Measurements from ENCODE around the gene TGFBR3.
A peak's percentile ranks its signal among the peaks of the same experiment; 100 is the strongest.

TGFBR3 gene

DNA sequence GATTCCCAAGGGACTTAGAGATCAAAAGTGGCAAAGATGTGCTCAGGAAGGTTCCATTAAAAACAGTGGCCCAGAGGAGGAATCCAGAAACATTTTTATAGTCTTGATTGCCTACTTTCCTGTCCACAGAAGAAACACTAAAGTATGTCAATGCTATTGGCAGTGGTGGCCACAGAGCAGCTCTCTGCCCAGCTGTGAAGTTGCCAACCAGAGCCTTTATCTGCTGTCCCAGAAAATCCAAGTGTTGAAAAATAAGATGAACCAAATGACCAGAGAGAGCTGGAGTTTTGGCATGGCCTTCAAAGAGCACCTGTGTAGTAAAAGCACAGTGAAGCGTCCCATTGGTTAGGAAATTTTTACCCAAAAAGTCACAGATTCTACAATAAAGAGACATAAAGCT lies 181.2 kb downstream of the TGFBR3 start:
- no peak for DNase-seq

DNA sequence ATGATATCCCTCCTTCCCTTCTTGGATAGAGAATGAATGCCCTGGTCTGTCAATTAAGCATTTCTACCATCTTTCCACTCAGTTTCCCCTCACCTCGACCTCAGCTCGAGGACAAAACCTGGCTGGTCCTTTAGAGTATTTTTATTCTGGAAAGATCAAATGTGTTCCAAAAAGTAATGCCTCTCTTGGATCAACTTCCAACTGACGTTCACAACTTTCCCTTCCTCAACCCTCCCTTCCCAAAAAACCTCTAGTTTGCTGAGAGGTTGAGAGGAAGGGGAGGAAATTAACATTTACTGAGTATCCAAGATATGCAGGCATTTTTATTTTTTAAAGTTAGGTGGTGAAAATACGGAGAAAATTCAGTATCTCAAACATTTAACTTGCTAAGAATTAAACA lies 182.9 kb downstream of the TGFBR3 start:
- DNase-seq: no peak

DNA sequence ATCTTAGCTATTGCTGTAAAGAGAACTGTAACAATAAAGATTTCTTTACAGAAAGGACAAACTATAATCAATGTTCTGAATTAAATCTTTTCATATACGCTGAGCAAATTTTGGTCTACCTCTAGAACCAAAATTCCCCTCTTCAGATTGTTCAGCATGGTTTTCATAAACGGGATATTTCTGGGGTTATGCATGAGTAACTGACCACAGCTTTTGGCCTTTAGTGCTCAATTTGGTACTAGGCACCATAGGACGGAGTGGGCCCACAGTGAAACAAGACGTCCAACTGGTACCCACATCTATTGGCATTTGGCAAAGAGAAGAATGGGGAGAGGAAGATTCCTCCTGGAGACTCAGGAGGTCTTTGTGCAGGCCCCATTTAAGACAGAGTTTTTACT lies 184.5 kb downstream of the TGFBR3 start:
- no peak for DNase-seq

DNA sequence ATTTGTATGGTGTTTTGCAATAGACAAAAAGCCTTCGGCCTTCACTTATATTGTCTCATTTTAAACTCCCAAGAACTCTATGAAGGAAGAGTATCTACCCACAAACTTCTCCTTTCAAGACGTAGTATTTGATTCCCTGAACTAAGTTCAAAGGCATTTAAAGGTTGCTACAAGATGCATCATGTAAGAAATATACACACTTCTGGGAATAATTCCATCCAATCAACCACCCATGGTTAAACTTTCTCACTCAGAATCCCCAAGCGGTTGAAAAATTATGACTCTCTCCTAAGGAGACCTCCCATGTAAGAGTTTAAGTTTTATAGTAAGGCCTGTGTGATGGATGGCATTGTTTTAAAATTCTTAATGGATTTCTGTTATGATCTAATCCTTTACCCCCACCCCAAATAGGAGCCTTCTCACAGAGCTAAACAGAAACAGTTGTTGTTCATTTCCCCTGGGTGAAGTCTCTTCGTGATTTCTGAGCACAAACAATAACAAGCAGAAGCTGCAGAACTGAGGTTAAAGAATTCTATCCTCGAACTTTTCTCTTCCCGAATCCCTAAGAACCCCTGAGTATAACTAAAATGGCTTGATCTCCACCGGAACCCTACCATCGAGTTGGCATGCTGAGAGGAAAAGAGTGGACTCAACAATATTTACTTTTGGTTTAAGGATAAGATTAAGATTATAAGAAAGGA lies 185.0 kb downstream of the TGFBR3 start:
- DNase-seq: no peak

DNA sequence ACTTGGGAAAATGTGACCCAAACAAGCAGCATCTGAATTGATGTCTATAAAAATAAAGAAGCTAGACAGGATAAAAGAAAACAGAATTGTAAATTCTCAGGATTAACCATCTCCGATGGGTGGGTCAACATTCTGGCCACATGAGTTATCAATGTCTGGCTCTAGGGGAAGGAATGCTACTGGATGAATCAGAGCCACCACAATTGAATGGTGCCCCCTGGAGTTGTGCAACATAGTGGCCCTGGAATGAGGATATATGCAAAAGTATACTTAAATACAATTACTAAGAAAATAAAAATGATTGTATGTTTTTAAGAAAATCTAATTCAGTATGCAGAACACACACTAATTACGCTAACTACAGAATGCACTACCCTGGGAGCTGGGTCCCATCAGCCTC lies 185.6 kb downstream of the TGFBR3 start:
- DNase-seq: no peak

DNA sequence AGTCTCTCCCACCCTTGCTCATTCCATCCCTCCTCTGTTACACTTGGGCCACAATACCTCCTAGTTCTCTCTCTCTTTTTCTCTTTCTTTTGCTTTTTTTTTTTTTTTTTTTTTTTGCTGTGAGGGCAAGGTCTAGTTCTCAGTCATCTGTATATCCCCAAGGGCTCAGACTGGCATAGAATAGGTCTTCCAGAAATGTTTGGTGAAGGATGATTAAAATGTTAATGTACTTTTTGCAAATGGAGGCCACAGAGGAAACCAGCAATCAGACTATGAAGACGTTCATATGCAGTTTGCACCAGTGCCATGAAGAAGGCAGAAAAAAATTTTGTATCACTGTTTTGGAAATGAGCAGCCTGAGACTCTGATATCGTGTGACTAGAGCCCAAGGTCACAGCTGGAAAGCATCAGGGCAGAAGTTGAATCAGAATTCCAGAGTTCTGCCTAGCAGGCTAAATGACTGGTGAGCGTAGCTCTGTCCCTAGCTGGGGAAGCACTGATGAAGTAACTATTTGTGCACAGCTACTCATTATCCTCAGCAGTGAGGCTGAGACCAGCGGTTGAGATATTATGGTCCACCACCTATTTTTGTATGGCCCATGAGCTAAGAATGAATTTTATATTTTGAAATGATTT lies 186.5 kb downstream of the TGFBR3 start:
- no peak for DNase-seq

DNA sequence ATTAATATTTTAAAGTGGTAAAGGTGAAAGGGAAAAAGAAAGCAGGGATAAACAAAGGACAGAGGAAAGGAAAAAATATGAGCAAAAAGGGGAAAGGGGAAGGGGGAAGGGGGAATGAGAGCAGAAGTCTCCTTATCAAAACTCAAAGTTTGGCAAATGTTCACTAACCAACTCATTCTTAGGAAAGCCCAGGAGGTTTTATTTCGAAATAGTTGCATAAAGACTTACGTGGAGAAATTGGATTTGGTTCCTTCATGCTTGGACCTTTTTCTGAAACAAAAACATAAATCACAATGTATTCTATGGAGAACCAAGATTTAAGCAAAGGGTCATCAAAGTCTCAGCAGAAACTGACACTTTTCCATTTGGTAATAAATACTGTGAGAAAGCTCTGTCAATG lies 188.1 kb downstream of the TGFBR3 start:
- no peak for DNase-seq

DNA sequence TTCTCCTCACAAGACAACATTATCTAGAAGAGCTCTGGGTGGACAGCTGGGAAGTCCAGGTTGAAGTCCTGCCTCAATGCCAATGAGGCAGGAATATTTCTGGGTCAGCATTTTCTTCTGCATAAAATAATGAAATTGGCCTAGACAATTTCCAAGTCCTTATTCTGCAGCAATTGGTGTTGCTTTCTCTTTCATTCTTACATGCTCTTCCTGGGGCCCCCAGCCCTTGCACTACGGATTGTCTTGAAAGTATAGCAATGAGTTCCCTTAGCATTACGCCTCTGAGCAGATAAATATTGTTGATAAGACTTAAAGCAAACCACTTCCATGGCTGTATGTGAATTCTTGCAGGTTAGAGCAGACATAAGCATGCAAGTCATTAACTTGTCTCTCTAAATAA lies 188.5 kb downstream of the TGFBR3 start:
- DNase-seq: no peak

DNA sequence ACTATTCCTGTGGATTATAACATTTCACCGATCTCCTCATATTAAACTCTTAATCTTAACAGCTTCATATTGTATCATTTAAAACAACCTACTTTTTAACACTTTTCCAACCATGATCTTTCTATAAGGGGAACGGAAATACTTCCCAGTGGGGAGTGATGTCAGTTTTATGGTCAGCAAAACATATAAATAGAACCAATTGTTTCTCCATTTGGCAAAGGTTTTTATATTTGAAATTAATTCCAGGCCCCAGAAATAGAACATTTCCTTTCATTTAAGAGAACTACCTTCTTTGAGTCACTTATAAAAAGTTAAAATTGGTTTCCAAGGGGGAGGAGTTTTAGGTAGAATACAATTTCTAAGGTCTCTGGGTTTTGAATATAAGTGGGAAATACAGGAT lies 189.6 kb downstream of the TGFBR3 start:
- no peak for DNase-seq

DNA sequence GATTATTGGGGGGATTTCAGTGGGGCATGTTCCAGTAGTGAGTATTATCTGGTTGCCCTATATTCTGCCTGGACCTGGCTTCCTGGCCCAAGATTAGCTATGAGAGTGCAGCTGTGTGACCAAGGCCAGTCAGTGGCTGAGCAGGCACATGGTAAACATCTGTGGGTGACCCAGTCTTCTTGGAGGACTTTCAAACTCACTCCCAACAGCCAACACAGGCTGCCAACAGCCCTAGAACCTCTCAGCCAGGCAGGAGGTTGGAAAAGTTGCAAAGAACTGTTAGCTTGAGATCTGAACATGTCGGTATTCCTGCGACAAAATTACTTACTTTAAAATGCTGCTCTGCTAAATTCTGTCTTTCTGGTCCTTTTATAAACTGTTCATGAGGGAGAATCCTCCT lies 192.4 kb downstream of the TGFBR3 start:
- DNase-seq: no peak

DNA sequence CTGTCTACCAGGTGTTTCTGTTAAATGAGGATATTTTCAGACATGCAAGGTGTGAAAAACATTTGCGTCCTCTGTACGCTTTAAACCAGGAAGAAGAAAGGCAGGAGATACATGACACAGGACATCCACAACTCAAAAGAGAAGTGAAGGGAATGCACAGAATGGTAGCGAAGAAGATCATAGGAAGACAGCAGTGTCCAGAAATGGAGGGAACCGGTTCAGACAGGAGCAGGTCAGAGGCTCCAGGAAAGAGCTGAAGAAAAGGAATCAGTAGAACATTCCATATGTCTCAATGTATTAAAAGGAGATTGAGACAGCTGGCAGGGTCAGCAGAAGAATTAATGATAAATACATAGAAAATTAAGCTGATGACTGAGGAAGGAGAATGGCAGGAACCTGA lies 194.4 kb downstream of the TGFBR3 start:
- DNase-seq: no peak

DNA sequence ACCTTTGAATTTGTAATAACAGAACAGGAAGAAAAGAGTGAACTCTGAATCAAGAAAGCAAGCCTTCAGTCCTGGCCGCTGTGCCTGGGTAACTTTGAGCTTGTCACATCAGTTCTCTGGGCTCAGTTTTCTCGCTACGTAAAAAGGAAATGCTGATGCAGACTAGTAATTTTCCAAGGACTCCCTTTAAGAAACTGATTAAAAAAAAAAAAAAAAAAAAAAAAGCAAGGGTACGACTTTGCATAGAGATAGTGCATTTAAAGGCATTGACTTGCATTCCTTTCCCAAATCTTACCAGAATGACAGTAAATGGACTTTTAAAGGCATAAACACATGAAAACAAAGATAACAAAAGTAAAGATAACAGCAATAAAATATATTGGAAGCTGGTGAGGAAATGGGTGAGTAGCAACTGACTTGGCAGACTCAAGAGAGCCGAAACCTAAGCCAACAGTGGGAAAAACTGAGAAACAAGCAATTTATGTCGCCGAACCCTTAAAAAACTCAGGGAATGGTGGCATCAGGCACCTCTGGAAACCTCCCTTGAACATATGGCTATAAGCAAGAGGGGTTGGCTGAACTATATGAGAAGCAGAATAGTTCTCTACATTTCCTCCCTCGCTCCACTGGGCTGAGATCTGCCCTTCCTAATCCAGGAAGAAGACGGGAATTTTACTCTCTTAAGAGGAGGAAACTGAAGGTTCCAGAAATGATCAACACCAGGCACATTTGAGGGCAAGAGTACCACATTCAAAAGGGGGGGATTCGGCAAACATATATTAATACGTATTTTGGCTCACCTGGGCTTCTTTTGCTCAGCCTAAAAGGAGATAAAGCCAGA lies 196.1 kb downstream of the TGFBR3 start:
- no peak for DNase-seq

DNA sequence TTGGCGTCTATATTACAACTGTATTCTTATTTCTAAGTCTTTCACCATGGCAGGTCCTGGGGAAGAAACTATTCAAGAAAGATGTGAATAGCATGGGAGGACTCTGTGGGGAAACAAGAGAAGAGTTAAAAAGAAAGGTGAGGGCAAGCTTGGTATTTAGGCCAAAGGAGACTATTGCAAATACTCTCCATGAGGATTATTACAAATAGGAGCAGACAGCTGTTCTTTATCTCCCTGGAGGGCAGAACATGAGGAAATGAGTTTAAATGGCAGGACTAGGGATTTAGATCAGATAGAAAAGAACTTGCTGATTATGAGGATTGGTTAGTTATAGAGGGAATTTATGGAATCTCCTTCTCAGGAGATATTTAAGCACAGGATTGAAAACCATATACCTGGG lies 198.5 kb downstream of the TGFBR3 start:
- no peak for DNase-seq

DNA sequence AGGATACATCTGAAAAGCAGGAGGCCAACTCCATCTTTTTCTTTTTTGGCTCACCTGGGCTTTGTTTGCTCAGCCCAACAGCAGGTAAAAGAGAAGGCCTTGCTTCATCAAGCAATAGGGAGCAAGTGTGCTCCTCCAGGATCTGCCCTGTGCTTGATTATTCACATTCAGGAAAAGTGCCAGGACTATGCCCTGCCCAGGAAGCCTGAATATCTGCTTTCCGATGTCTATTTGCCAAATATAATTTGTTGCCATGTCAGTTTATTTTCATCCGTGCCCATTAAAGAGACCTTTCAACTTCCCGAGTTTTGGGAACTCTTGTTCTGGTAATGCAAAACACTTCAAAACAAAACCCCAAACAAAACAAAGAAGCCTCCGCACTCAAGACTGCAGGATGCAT lies 200.0 kb downstream of the TGFBR3 start:
- peak; percentile 56 for DNase-seq

DNA sequence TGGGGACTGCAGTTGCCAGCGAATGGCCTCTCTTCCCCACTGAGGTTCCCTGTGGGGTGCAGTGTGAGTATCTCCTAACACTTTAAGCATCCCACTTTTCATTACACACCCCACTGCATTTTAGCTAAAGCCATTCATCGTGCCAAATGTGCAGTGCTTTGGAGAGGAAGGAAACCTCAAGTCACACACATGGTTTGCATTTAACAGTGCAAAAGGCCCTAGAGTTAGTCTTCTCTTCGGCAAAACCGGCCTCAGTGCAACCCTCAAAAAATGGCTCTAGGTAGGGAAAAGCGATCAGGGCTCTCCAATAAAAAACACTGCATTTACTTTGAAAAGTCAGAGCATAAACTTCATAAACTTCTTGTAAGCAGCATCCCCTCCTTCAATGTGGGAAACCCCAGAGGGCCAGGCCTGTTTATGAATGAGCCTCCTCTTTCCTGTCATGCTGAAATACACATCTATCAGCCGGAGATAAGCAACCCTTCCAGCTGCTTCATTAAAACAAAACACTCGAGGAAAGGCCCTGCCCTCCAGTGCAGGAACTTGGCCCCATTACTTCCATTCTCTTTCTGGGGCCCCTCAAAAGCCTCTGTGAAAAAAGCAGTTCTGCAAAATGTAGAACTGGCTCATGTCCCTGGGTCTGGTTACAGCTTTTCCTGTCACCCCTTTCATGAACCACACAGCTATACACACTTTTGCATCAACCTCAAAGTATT lies 201.3 kb downstream of the TGFBR3 start:
- no peak for DNase-seq

DNA sequence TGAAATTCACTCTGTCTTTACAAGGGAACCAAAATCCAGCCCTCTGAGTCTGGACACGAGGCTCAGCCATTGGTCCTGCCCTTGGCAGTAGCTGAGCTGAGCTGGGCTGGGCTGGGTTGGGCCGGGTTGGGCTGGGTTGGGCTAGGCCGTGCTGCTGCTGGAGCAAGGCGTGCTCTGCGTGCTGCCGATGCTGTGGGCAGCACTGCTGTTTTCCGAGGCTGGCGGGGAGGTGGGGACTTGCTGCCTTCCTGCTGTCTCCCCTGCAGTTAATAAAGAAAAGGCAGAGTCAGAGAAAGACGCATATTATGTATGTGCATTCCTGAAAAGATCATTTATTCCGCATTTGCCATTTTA lies 202.4 kb downstream of the TGFBR3 start:
- DNase-seq: no peak

DNA sequence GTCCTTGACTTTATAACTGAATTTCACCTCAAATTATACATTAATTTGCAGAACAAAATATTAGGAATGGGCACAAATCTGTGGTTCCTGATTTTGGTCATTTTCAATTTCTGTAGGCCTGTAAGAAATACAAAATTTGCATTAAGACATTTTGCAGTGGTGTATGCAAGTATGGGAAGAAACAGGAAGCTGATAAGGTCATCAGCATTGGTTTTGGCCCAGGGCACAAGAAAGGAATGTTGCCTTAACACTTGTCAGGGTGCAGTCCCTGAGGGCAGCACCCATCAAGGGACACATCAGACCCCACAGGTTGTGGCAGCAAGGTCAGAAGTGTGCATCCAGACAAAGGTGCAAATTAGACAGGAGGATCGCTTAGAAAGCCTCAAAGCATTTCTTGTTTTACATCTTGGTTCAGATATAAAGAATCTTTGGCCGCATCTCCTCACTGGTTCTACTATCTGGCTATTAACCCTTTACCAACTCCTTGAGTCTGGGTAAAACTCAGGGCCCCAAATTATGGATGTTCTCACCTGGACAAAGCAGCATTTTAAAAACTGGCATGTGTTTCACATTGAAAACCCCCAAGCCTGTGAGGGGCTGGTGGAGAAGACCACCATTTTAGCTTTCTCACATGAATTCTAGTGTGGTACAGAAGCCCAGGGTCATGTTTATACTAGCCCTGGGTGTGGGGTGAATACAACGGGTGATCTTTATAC lies 202.9 kb downstream of the TGFBR3 start:
- DNase-seq: no peak

DNA sequence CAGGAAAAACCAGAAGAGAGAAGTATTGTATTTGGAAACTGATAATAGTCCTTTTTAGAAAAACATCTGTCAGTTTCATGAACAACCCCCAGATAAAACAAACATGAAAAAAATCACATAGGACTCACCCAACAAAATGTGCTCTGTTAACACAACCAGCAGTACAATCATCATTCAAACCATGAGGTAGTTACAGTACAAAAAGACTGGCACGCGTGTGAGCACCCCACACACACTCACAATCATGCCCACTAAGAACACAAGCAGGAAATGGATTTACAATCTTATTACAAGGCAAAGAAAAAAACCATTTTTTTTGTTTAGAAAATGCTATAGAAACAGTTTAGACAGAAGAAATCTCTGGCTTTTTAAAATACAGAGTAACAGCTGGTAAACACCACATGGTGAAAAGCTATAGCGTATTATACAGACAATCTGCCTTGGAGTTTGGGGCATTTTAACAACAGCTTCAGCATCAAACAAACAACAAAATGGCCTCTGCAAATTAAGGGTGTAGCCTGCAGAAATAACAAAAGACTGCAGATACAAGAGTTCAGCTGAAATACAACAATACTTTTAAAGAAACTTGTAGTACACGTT lies 205.3 kb downstream of the TGFBR3 start:
- no peak for DNase-seq

DNA sequence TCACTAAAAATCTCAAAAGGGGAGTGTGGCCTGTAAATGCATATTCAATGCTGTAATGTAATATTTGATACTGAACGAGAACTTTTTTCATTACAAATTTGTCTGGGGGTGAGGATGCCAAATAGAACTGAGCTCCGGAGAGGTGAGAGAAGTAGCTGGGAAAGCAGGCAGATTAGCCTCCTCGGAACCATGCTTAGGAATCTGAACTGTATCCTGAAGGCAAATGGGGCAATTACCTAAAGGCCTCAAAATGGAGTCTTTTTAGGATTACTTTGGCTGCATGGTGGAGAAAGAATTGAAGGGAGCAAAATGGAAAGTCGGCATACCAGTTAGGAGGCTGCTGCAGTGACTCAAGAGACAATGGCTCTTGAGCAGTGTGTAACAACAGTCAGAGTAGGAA lies 206.5 kb downstream of the TGFBR3 start:
- DNase-seq: no peak

DNA sequence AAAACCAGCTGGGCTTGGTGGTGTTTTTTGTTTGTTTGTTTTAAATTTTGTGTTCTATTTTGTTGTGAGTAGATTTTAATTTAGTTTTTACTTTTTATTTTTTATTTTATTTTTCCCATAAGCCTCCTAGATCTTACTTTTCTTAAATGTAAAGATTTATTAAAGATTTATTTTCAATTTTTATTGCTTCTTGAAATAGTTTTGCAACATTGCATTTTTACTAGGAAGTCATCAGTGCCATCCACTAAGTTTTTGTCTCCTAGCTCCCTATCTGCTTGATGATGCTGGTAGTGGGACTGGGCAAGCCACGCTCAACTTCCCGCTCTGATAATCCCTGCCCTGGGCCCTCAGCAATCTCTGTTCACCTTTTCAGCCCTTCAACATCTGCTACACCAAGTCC lies 209.9 kb downstream of the TGFBR3 start:
- no peak for DNase-seq

DNA sequence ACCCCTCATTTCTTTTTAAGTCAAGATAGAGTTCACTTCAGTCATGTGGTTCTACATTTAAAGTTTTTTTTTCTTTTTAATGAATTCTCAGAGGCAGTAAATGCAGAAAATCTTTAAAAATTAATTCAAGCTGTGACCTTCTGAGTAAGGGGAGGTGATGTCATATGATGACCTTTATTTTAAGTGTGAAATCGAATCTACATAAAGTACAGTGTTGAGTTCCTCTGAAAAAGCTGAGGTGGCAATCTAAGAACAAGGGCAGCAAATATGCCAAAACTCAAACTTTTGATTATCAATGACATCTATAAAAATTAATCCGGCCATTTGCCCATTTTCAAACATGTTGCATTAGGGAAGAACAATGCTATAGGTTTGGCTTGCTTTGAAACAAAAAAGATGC lies 211.8 kb downstream of the TGFBR3 start:
- DNase-seq: no peak

DNA sequence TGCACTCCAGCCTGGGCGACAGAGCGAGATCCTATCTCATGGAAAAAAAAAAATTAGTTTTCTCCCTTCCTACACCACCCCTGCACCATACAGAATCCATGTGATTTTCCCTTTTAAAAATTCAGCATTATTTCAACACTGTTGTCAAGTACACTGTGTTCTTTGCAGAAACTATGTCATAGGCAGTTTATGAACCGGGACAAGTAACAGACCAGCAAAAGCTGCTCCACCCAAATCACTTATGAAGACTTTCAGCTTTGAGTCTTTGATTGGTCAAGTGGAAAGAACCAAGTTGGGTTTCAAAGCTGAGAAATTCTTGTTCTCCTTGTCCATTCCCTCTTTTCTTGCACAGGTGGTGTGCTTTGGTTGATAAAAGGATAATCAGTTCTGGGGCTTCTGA lies 212.3 kb downstream of the TGFBR3 start:
- no peak for DNase-seq
